Left ventricle myocardium superior (tissue), 1 donor: ENCODE data around the gene ERO1B. TPM values are rescaled to one million over a fixed set of nuclear protein-coding genes. Genes with fewer than 3 reads are reported as not detected.

Experiments used
- total RNA-seq: library from RNA; stranded (reverse); fragmentation: NEBNext Ultra II Directional; extraction: Animal tissue kit (Norgen Biotek cat#: 25700); gene quantifications from one replicate; pipeline ENCODE4 v1.2.1, GENCODE V29; 2021
- donor health status: DM: no; HTN: yes; CAD: no; lungs with severe emphysema.

The ERO1B gene
- total RNA-seq, 1 donor from 2014 or later = 8.6 TPM

Other genes with a start within 250 kb of the ERO1B start
- 47.6 TPM for gene NID1, start 216.9 kb downstream of the ERO1B start, total RNA-seq
- 31.6 TPM for gene GPR137B, start 139.4 kb downstream of the ERO1B start, total RNA-seq
- gene EDARADD, start 112.3 kb upstream of the ERO1B start, total RNA-seq = 3.0 TPM
- gene LGALS8, start 242.0 kb upstream of the ERO1B start, total RNA-seq = 86.0 TPM